Loucy (cell line): ENCODE data around the gene HOXC12.

Experiments
- EZH2phosphoT487 ChIP-seq: fragments of 200-600 bp; IDR thresholded peaks from 2 replicates; pipeline ENCODE4 v1.6.1; 2018; ENCODE audit warnings: antibody characterized with exemption, mild to moderate bottlenecking, moderate library complexity, borderline replicate concordance
- TF ChIP-seq, protein P1 (sequence below): fragments of 200-600 bp; sonication (generic); conservative IDR thresholded peaks from 2 replicates; pipeline ENCODE4 v1.5.1; 2014; ENCODE audit warnings: mild to moderate bottlenecking, antibody characterized with exemption, low read length

DNA sequence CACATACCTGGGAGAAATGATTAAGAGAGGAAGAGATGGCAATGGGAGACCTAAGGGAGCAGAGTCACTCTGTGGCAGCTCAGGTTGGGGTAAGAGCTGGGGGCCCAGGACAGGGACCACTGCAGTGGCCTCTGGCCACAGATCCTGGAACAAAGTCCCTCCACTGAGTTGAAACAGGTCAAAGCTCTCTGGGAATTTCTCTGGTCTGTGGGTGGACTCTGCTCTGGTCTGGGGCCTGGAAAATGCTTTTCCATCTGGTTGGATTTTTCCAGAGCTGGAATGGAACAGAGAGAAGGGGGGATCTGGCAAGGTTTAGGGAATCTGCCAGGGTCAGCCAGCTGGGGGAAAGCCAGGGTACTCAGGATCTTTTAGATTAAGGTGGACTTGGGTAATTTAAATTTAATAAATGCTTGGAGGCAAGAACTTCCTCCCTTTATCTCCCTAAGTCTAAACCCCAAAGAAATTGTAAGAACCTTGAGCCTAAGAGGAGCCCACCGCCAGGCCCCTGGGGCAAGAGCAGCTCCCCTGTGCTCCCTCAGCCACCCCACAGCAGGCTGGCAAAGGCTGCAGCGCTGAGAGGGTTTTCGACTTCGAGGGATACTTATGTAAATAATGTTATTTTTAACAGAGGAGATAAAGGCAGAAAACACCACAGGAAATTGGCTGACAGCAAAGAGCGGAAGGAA is 34.0 kb downstream of the HOXC12 start:
- TF ChIP-seq, protein P1, sequence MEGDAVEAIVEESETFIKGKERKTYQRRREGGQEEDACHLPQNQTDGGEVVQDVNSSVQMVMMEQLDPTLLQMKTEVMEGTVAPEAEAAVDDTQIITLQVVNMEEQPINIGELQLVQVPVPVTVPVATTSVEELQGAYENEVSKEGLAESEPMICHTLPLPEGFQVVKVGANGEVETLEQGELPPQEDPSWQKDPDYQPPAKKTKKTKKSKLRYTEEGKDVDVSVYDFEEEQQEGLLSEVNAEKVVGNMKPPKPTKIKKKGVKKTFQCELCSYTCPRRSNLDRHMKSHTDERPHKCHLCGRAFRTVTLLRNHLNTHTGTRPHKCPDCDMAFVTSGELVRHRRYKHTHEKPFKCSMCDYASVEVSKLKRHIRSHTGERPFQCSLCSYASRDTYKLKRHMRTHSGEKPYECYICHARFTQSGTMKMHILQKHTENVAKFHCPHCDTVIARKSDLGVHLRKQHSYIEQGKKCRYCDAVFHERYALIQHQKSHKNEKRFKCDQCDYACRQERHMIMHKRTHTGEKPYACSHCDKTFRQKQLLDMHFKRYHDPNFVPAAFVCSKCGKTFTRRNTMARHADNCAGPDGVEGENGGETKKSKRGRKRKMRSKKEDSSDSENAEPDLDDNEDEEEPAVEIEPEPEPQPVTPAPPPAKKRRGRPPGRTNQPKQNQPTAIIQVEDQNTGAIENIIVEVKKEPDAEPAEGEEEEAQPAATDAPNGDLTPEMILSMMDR, result no peak
- TF ChIP-seq EZH2phosphoT487, result no peak
